ENCODE measurements around the gene ABT1.

Gene ABT1

GRCh38 chr6:26553635-26554446, 42.9 kb upstream of the ABT1 start:
- peak overlapping the region; percentile 66 for H3K4me3 ChIP-seq (ENCODE audit: low read depth, low read length)
- TF ChIP-seq, protein P1, sequence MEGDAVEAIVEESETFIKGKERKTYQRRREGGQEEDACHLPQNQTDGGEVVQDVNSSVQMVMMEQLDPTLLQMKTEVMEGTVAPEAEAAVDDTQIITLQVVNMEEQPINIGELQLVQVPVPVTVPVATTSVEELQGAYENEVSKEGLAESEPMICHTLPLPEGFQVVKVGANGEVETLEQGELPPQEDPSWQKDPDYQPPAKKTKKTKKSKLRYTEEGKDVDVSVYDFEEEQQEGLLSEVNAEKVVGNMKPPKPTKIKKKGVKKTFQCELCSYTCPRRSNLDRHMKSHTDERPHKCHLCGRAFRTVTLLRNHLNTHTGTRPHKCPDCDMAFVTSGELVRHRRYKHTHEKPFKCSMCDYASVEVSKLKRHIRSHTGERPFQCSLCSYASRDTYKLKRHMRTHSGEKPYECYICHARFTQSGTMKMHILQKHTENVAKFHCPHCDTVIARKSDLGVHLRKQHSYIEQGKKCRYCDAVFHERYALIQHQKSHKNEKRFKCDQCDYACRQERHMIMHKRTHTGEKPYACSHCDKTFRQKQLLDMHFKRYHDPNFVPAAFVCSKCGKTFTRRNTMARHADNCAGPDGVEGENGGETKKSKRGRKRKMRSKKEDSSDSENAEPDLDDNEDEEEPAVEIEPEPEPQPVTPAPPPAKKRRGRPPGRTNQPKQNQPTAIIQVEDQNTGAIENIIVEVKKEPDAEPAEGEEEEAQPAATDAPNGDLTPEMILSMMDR (IDR thresholded peaks at IDR 0.05; ENCODE audit: control insufficient read depth, extremely low read depth, insufficient read depth): no peak
- DNase-seq (ENCODE audit: low read depth): peak; percentile 78

- no peak for DNase-seq (ENCODE audit: low read depth)
- TF ChIP-seq, protein P1 (IDR thresholded peaks at IDR 0.05; ENCODE audit: control insufficient read depth, extremely low read depth, insufficient read depth): no peak
- peak overlapping the region; percentile 66 for H3K4me3 ChIP-seq (ENCODE audit: low read depth, low read length)
Measured at GRCh38 chr6:26554447-26554696, 42.4 kb upstream of the ABT1 start.

- TF ChIP-seq, protein P1 (IDR thresholded peaks at IDR 0.05; ENCODE audit: control insufficient read depth, extremely low read depth, insufficient read depth): no peak
- DNase-seq (ENCODE audit: low read depth): no peak
- H3K4me3 ChIP-seq (ENCODE audit: low read depth, low read length): peak overlapping the region; percentile 66
Measured at GRCh38 chr6:26554697-26555504, 41.9 kb upstream of the ABT1 start.

DNA sequence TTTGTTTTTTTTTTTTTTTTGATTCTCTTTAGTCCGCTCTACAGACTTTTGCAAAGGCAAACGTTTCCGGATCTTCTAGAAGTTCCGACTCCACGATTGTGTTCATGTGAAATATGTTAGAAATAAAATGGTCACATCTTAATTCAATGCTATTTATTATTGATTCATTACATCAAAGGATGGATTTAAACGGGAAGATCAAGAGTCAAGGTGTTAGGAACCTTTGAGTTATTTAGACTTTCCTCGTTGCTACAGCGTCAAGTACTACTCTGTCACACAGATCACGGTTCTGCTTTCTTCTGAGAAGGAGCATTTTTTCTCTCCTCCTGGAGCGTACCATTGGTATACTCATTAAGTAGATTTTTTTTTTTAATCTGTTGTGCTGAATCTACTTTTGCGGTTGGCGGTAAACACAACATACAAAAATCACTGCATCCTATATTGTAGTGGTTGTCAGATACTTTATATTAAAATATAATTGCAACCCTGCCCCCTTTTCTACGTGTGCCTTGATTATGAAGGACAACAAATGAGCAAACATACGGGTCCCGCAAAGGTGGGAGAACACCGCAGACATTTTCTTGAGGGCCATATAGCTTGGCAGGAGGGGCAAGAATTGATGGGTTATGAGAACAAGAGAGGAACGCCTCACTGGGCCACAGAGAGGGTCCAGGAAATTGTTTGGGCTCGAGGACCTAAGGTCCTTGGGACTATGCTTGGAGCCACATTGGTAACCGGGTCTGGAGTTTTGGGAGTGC, 41.1 kb upstream of the ABT1 start:
- H3K4me3 ChIP-seq (ENCODE audit: low read depth, low read length): peak overlapping the region; percentile 66; the same call in 1 of the 2 replicates
- TF ChIP-seq, protein P1 (IDR thresholded peaks at IDR 0.05; ENCODE audit: control insufficient read depth, extremely low read depth, insufficient read depth): no peak
- no peak for DNase-seq (ENCODE audit: low read depth)

GRCh38 chr6:26556263-26557070, 40.3 kb upstream of the ABT1 start:
- no peak overlapping the region for H3K4me3 ChIP-seq (ENCODE audit: low read depth, low read length)
- peak; percentile 79 for DNase-seq (ENCODE audit: low read depth)
- TF ChIP-seq, protein P1 (IDR thresholded peaks at IDR 0.05; ENCODE audit: control insufficient read depth, extremely low read depth, insufficient read depth): no peak
